ENCODE measurements around the gene NUDT22. TPM values are rescaled to one million over a fixed set of nuclear protein-coding genes. Genes with fewer than 3 reads are reported as not detected.

NUDT22 gene
- total RNA-seq, 1 donor = 19.4 TPM

GRCh38 chr11:64201543-64201942, 24.5 kb upstream of the NUDT22 start:
- Histone ChIP-seq H3K4me1 (ENCODE audit: insufficient read depth, low read length) (peaks cover 27% of the 10 kb centered on the region), H3K4me3 (ENCODE audit: low read length) (no peak overlapping the region), H3K9me3 (ENCODE audit: low read depth, low read length) (no peaks in the 10 kb centered on the region), H3K27me3 (ENCODE audit: insufficient read depth, low read length) (no peaks in the 10 kb centered on the region)

- H3K9me3 ChIP-seq (ENCODE audit: low read depth, low read length) = no peaks in the 10 kb centered on the region
- H3K4me3 ChIP-seq (ENCODE audit: low read length) = no peak overlapping the region
- H3K4me1 ChIP-seq (ENCODE audit: insufficient read depth, low read length) = peaks cover 31% of the 10 kb centered on the region
- no peaks in the 10 kb centered on the region for H3K27me3 ChIP-seq (ENCODE audit: insufficient read depth, low read length)
Observed at GRCh38 chr11:64202992-64203391, 23.1 kb upstream of the NUDT22 start.

GRCh38 chr11:64203421-64204079, 22.5 kb upstream of the NUDT22 start:
- H3K4me3 ChIP-seq (ENCODE audit: low read length) = no peak overlapping the region
- H3K27me3 ChIP-seq (ENCODE audit: insufficient read depth, low read length) = no peaks in the 10 kb centered on the region
- H3K9me3 ChIP-seq (ENCODE audit: low read depth, low read length) = no peaks in the 10 kb centered on the region
- H3K4me1 ChIP-seq (ENCODE audit: insufficient read depth, low read length) = peaks cover 34% of the 10 kb centered on the region

GRCh38 chr11:64204080-64204440, 22.0 kb upstream of the NUDT22 start:
- peaks cover 39% of the 10 kb centered on the region for H3K4me1 ChIP-seq (ENCODE audit: insufficient read depth, low read length)
- no peaks in the 10 kb centered on the region for H3K27me3 ChIP-seq (ENCODE audit: insufficient read depth, low read length)
- H3K9me3 ChIP-seq (ENCODE audit: low read depth, low read length) = no peaks in the 10 kb centered on the region
- no peak overlapping the region for H3K4me3 ChIP-seq (ENCODE audit: low read length)

- Histone ChIP-seq H3K4me3 (ENCODE audit: low read length) (no peak overlapping the region), H3K27me3 (ENCODE audit: insufficient read depth, low read length) (no peaks in the 10 kb centered on the region), H3K9me3 (ENCODE audit: low read depth, low read length) (no peaks in the 10 kb centered on the region), H3K4me1 (ENCODE audit: insufficient read depth, low read length) (peaks cover 43% of the 10 kb centered on the region)
Observed at GRCh38 chr11:64204464-64204989, 21.5 kb upstream of the NUDT22 start.

- peaks cover 49% of the 10 kb centered on the region for H3K4me1 ChIP-seq (ENCODE audit: insufficient read depth, low read length)
Observed at GRCh38 chr11:64206457-64207255, 19.4 kb upstream of the NUDT22 start, which contains the start of gene FERMT3. Gene FERMT3 (plus strand): TSS chr11:64206721. CDS start chr11:64207365, 644 bp downstream.

GRCh38 chr11:64207256-64208085, 18.6 kb upstream of the NUDT22 start:
- peaks cover 49% of the 10 kb centered on the region for H3K4me1 ChIP-seq (ENCODE audit: insufficient read depth, low read length)
- no peaks in the 10 kb centered on the region for H3K9me3 ChIP-seq (ENCODE audit: low read depth, low read length)
- H3K27me3 ChIP-seq (ENCODE audit: insufficient read depth, low read length) = no peaks in the 10 kb centered on the region
- peak overlapping the region; percentile 81 for H3K4me3 ChIP-seq (ENCODE audit: low read length)

More at GRCh38 chr11:64206457-64207255, 19.4 kb upstream of the NUDT22 start, which contains the start of gene FERMT3:
- Histone ChIP-seq H3K4me3 (ENCODE audit: low read length) (peak within 1 kb of the TSS; percentile 81), H3K27me3 (ENCODE audit: insufficient read depth, low read length) (no peaks in the 10 kb centered on the region), H3K9me3 (ENCODE audit: low read depth, low read length) (no peaks in the 10 kb centered on the region)

- H3K4me3 ChIP-seq (ENCODE audit: low read length) = peak overlapping the region; percentile 81
- H3K4me1 ChIP-seq (ENCODE audit: insufficient read depth, low read length) = peaks cover 49% of the 10 kb centered on the region
Observed at GRCh38 chr11:64208086-64208795, 17.8 kb upstream of the NUDT22 start.

GRCh38 chr11:64208796-64209562, 17.1 kb upstream of the NUDT22 start:
- Histone ChIP-seq H3K27me3 (ENCODE audit: insufficient read depth, low read length) (no peaks in the 10 kb centered on the region), H3K4me1 (ENCODE audit: insufficient read depth, low read length) (peaks cover 49% of the 10 kb centered on the region), H3K4me3 (ENCODE audit: low read length) (no peak overlapping the region), H3K9me3 (ENCODE audit: low read depth, low read length) (no peaks in the 10 kb centered on the region)

More at GRCh38 chr11:64208086-64208795, 17.8 kb upstream of the NUDT22 start:
- H3K9me3 ChIP-seq (ENCODE audit: low read depth, low read length) = no peaks in the 10 kb centered on the region
- no peaks in the 10 kb centered on the region for H3K27me3 ChIP-seq (ENCODE audit: insufficient read depth, low read length)

- H3K9me3 ChIP-seq (ENCODE audit: low read depth, low read length) = no peaks in the 10 kb centered on the region
- no peak overlapping the region for H3K4me3 ChIP-seq (ENCODE audit: low read length)
- H3K4me1 ChIP-seq (ENCODE audit: insufficient read depth, low read length) = peaks cover 43% of the 10 kb centered on the region
- H3K27me3 ChIP-seq (ENCODE audit: insufficient read depth, low read length) = no peaks in the 10 kb centered on the region
Observed at GRCh38 chr11:64209563-64209843, 16.6 kb upstream of the NUDT22 start.

- no peaks in the 10 kb centered on the region for H3K27me3 ChIP-seq (ENCODE audit: insufficient read depth, low read length)
- peaks cover 34% of the 10 kb centered on the region for H3K4me1 ChIP-seq (ENCODE audit: insufficient read depth, low read length)
- H3K4me3 ChIP-seq (ENCODE audit: low read length) = no peak overlapping the region
- H3K9me3 ChIP-seq (ENCODE audit: low read depth, low read length) = no peaks in the 10 kb centered on the region
Observed at GRCh38 chr11:64210301-64211020, 15.6 kb upstream of the NUDT22 start.

GRCh38 chr11:64211181-64211872, 14.7 kb upstream of the NUDT22 start:
- no peaks in the 10 kb centered on the region for H3K9me3 ChIP-seq (ENCODE audit: low read depth, low read length)
- H3K4me3 ChIP-seq (ENCODE audit: low read length) = no peak overlapping the region
- H3K27me3 ChIP-seq (ENCODE audit: insufficient read depth, low read length) = no peaks in the 10 kb centered on the region
- peaks cover 25% of the 10 kb centered on the region for H3K4me1 ChIP-seq (ENCODE audit: insufficient read depth, low read length)

- Histone ChIP-seq H3K27me3 (ENCODE audit: insufficient read depth, low read length) (no peaks in the 10 kb centered on the region), H3K4me3 (ENCODE audit: low read length) (no peak overlapping the region), H3K4me1 (ENCODE audit: insufficient read depth, low read length) (no peaks in the 10 kb centered on the region), H3K9me3 (ENCODE audit: low read depth, low read length) (no peaks in the 10 kb centered on the region)
Observed at GRCh38 chr11:64216879-64217278, 9.2 kb upstream of the NUDT22 start.
